ENCODE data around the gene RAB12.

GRCh38 chr18:8614875-8615274 is 5.6 kb downstream of the RAB12 start:
- TF ChIP-seq POLR2AphosphoS5 (IDR thresholded peaks at IDR 0.05) (no peak), CTCF (IDR thresholded peaks at IDR 0.05) (no peak), EP300 (IDR thresholded peaks at IDR 0.05) (no peak), POLR2A (IDR thresholded peaks at IDR 0.05) (no peak)

Data from upper lobe of left lung (tissue), 4 donors.